ENCODE data around the gene MAGOH.

MAGOH gene

DNA sequence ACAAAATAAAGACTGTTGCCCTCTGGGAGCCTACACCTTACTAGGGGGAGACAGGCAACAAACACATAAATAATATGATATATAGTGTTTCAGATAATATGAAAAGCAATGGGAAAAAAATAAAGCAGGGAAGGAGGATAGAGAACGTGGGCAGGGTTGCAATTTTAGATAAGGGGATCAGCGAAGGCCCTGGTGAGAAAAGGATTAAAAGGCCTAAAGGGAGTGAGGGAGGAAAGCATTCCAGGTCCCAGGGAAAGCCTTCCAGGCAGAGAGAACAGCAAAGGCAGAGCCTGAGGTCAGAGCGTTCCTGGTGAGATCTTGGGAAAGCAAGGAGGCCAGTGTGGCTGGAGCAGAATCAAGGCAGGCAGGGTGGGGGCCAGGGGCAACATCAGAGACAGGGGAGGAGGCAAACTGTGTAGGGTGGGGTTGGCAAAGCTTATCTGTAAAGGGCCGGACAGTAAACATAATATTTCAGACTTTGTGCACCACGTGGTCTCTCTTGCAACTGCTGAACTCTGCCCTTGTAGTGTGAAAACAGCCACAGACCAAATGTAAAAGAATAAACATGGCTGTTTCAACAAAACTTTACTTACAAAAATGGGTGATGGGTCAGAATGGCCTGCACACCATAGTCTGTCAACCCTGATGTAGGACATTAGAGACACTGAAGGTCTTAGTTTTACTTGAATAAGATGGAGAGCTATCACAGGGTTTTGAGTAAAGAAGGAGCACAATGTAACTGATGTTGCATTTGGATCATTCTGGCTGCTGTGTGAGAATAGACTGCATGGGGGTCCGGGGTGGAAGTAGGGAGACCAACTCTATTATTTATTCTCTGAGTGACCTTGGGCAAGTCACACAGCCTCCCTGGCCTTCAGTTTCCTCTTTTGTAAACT is 55.0 kb downstream of the MAGOH start:
- DNase-seq = no peak

DNA sequence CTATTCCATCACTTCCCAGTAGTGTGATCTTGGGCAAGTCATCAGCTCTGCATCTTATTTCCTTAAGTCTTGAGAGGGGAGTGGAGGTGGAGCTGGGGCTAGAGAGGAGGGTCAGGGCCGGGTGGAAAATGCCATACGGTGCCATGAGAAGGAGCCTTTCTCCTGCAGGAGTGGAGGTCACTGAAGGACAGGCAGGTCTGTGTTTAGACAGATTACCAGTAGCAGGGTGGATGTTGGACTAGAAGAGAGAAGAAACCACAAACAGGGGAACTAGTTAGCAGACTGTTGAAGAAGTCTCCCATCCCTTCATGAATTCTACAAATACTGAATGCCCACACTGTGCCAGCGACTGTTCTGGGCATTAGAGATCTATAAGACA is 55.6 kb downstream of the MAGOH start:
- no peak for DNase-seq

DNA sequence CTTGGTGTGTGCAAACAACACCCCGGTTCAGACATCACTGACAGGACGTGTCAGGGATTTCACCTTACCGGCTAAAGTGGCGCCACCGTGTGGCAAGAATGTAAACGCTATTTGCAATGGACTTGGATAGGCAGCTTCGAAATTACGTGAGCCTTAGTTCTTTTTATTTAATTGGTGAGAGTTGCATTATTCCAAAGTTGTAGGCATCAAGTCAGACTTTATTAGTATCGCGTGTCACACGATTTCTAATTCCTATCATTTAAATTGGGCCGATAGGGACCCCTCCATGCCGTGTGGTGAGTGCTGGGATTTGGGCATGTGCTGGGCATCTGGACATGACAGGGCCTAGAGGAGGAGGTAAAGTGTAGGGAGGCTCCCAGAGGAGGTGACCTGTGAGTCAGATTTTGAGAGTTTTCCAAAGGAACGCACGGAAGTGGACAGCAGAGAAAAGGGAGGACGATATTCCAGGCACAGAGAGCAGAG is 56.2 kb downstream of the MAGOH start:
- DNase-seq = peak; percentile 75

DNA sequence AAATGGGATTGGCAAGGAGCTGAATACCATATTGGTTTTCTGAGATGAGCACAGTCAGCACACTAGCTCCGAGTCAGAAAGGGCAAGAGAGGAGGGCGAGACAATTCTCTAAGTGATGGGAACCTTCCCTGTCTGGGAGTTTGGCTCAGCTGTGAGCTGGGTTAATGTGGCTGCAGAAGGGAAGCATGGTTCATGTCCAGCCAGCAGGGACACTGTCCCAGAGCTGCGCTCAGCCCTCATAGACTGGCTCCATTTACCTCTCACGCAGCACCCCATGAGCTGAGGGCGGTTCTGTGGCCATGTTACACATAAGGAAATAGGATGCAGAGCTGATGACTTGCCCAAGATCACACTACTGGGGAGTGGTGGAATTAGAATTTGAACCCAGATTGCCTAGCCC is 57.4 kb downstream of the MAGOH start:
- no peak for DNase-seq

DNA sequence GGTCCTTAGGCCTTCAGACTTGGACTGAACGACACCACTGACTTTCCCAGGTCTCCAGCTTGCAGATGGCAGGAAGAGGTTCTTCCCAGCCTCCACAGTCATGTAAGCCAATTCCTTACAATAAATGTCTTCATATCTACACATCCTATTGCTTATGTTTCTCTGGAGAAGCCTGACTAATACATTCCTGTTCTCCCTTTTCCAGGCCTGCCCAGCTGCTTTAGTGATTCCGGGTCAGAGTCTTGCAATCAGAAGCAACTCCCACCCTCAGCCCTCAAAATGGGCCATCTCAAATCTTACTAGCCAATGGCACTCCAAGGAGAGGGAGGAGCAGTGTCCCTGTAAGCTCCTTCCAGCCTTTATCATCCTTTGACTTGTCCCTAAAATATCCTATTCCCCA is 58.1 kb downstream of the MAGOH start:
- no peak for DNase-seq

Data from CD4-positive, alpha-beta T cell treated with Interleukin-15 for 1 hour (primary cell).